ENCODE results near the gene KCNMA1. TPM values are rescaled to one million over a fixed set of nuclear protein-coding genes. Genes with fewer than 3 reads are reported as not detected.

KCNMA1 gene
- polyA plus RNA-seq, 1 of the 3 experiments (the other 2 are of a cell fraction), result 107 TPM

GRCh38 chr10:77371421-77371820 lies 266.2 kb downstream of the KCNMA1 start (continued):
- TF ChIP-seq ZBTB33 (IDR thresholded peaks at IDR 0.05; ENCODE audit: borderline replicate concordance, low read depth), result no peak
- TF ChIP-seq TCF12 (IDR thresholded peaks at IDR 0.05), result no peak
- TF ChIP-seq EP300 (IDR thresholded peaks at IDR 0.05; ENCODE audit: borderline replicate concordance in 1 of 2, low read depth in 1 of 2, low read length in 1 of 2), result no peak
- TF ChIP-seq SIN3A (IDR thresholded peaks at IDR 0.05; ENCODE audit: borderline replicate concordance, low read depth, low read length), result no peak
- no peak for TF ChIP-seq REST (IDR thresholded peaks at IDR 0.05; ENCODE audit: low read depth, low read length)
- TF ChIP-seq MAX (IDR thresholded peaks at IDR 0.05; ENCODE audit: low read depth), result no peak

- TF ChIP-seq USF2 (IDR thresholded peaks at IDR 0.05; ENCODE audit: borderline replicate concordance, low read depth, low read length) (no peak), ELF1 (IDR thresholded peaks at IDR 0.05) (no peak), MEF2A (IDR thresholded peaks at IDR 0.05; ENCODE audit: borderline replicate concordance, low read depth) (no peak), POLR2AphosphoS5 (IDR thresholded peaks at IDR 0.05; ENCODE audit: low read depth, low read length) (no peak), GATA2 (CRISPR knock-in tag; IDR thresholded peaks at IDR 0.05) (no peak), EZH2phosphoT487 (IDR thresholded peaks at IDR 0.05; ENCODE audit: borderline replicate concordance, low read depth) (no peak), RXRA (IDR thresholded peaks at IDR 0.05; ENCODE audit: borderline replicate concordance, low read depth) (no peak)
- no peaks in the 10 kb centered on the region; a peak in 1 of 4 replicates for H3K4me1 ChIP-seq (ENCODE audit: control insufficient read depth in 1 of 2, insufficient read depth in 2 of 2, low read depth in 1 of 2, low read length in 1 of 2)
- peaks cover 9% of the 10 kb centered on the region; the same call in 1 of the 2 replicates for H3K9me3 ChIP-seq
- ChIA-PET POLR2A (no interaction called here), CTCF (interaction anchor here (0.9 kb wide), 1 partner anchor 10 kb away, joined by 3 read pairs; no protein-coding TSS in a partner anchor)
- H3F3A ChIP-seq (replicated peaks; ENCODE audit: insufficient read depth), result no peaks in the 10 kb centered on the region
- no peak overlapping the region for H2AFZ ChIP-seq (ENCODE audit: low read depth)
- peaks cover 0 to 4% of the 10 kb centered on the region in 2 experiments for H3K36me3 ChIP-seq (replicated peaks in 1 of 2; ENCODE audit: control insufficient read depth in 1 of 2, insufficient read depth in 2 of 2, low read length in 1 of 2)
- H3K9ac ChIP-seq, result no peak overlapping the region
- H3K9me2 ChIP-seq, result no peaks in the 10 kb centered on the region
- DNase-seq, result no peak
- H3K79me2 ChIP-seq (ENCODE audit: insufficient read depth), result no peaks in the 10 kb centered on the region
- H3K4me2 ChIP-seq, result no peak overlapping the region
- no peak overlapping the region for H3K27ac ChIP-seq (ENCODE audit: low read depth in 2 of 2, low read length in 1 of 2)
- H3K4me3 ChIP-seq (ENCODE audit: low read depth in 2 of 2, low read length in 1 of 2), result no peak overlapping the region
- no peaks in the 10 kb centered on the region for H3K27me3 ChIP-seq (ENCODE audit: insufficient read depth)
- H4K20me1 ChIP-seq (ENCODE audit: insufficient read depth), result no peaks in the 10 kb centered on the region
Measured at GRCh38 chr10:77368006-77368405, 269.6 kb downstream of the KCNMA1 start.

All from SK-N-SH (cell line).